BLaER1 treated with 17β-estradiol and CSF1 and Interleukin-3, amounts not matched to agents 10 nM and 100 nM (cell line): Measurements from ENCODE around the gene COBL.

Experiments
- H3K27ac ChIP-seq, 11 experiments: shearing (Covaris generic); formaldehyde crosslinking; 2 replicates each; pipeline ENCODE4 v1.8.1; 2022
- H3K27me3 ChIP-seq, 11 experiments: shearing (Covaris generic); formaldehyde crosslinking; 2 replicates each; pipeline ENCODE4 v1.8.1; 2022
- H3K36me3 ChIP-seq, 11 experiments: shearing (Covaris generic); formaldehyde crosslinking; 2 replicates each; pipeline ENCODE4 v1.8.1; 2022
- H3K4me1 ChIP-seq, 10 experiments: shearing (Covaris generic); formaldehyde crosslinking; 2 replicates each; pipeline ENCODE4 v1.8.1; 2022
- H3K4me2 ChIP-seq, 11 experiments: shearing (Covaris generic); formaldehyde crosslinking; 2 replicates each; pipeline ENCODE4 v1.8.1; 2022
- H3K4me3 ChIP-seq, 10 experiments: shearing (Covaris generic); formaldehyde crosslinking; 2 replicates each; pipeline ENCODE4 v1.8.1; 2022
- H3K9ac ChIP-seq, 11 experiments: shearing (Covaris generic); formaldehyde crosslinking; 2 replicates each; pipeline ENCODE4 v1.8.1; 2022
- H3K9me3 ChIP-seq, 11 experiments: shearing (Covaris generic); formaldehyde crosslinking; replicated peaks in 1 of 11; 2 replicates each; pipeline ENCODE4 v1.8.1; 2022
- H4K20me1 ChIP-seq, 11 experiments: shearing (Covaris generic); formaldehyde crosslinking; 2 replicates each; pipeline ENCODE4 v1.8.1; 2022
- Cebpa-rat ChIP-seq, 11 experiments: shearing (Covaris generic); IDR thresholded peaks; 2 replicates each; pipeline ENCODE4 v1.8.1; 2022

The COBL gene

DNA sequence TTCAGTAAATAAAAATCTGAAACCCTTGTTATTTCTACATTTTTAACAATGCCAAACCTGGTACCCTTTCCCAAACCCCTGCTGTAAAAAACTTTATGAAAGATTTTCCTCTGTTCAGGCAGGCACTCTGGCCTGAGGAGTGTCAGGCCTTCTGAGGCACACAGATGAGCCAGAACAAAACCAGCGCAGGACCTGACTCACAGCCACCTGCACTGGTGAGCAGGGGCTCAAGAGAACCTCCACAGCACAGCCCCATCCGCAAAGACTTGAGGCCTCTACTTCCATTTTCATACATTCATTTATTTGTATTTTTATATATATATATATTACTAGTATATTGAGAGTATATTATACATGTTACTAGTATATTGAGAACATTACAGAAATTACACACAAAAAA is 49.4 kb downstream of the COBL start:
- Histone ChIP-seq H3K27ac (no peak overlapping the region), H3K36me3 (no peaks in the 10 kb centered on the region), H3K9ac (no peak overlapping the region), H3K9me3 (no peaks in the 10 kb centered on the region), H3K27me3 (no peaks in the 10 kb centered on the region), H3K4me2 (no peak overlapping the region), H3K4me1 (no peaks in the 10 kb centered on the region), H4K20me1 (no peaks in the 10 kb centered on the region; a peak in 1 of 22 replicates), H3K4me3 (no peak overlapping the region)
- no peak for TF ChIP-seq Cebpa-rat (IDR thresholded peaks at IDR 0.05)

DNA sequence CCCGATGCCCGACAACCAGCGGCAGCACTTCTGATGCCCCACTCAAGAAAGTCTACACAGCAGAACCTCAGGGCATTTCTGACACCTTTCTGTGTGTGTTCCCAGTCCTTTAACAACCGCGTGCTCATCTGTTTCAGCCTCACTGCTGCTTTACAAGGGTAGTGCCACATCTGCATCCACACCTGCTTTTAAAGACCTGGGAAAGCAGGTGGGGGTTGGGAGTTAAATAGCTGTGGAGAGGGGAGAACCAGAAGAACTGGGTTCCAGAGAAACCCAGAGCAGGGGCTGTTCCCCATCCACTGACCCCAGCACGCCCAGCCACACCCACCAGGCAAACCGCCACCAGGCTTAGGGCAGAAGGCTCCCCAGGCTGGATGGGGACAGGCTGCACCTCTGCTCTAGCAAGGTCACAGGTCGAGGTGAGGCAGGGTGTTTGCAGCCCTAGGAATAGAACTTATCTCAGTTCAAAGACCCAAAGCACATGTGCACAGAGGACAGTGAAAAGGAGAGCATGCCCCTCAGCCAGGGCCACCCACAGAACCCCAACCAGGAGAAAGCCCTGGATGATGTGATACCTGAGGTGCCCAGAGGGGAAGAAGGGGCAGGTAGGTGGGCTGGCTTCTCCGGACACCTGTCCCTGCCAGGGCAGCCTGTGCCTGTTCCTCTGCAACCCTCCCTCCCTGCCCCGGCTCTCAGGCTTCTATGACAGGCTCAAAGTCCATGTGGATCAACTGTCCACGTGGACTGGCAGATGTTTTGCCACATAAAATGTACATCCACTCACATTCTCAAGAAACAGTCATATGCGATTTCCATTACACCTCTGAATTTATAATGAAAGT is 51.3 kb downstream of the COBL start:
- H4K20me1 ChIP-seq = no peaks in the 10 kb centered on the region
- H3K4me2 ChIP-seq = no peak overlapping the region
- no peaks in the 10 kb centered on the region for H3K27me3 ChIP-seq
- H3K36me3 ChIP-seq = no peaks in the 10 kb centered on the region
- TF ChIP-seq Cebpa-rat (IDR thresholded peaks at IDR 0.05) = no peak
- no peak overlapping the region for H3K4me3 ChIP-seq
- no peaks in the 10 kb centered on the region for H3K4me1 ChIP-seq
- H3K9ac ChIP-seq = no peak overlapping the region
- no peak overlapping the region for H3K27ac ChIP-seq
- no peaks in the 10 kb centered on the region for H3K9me3 ChIP-seq

DNA sequence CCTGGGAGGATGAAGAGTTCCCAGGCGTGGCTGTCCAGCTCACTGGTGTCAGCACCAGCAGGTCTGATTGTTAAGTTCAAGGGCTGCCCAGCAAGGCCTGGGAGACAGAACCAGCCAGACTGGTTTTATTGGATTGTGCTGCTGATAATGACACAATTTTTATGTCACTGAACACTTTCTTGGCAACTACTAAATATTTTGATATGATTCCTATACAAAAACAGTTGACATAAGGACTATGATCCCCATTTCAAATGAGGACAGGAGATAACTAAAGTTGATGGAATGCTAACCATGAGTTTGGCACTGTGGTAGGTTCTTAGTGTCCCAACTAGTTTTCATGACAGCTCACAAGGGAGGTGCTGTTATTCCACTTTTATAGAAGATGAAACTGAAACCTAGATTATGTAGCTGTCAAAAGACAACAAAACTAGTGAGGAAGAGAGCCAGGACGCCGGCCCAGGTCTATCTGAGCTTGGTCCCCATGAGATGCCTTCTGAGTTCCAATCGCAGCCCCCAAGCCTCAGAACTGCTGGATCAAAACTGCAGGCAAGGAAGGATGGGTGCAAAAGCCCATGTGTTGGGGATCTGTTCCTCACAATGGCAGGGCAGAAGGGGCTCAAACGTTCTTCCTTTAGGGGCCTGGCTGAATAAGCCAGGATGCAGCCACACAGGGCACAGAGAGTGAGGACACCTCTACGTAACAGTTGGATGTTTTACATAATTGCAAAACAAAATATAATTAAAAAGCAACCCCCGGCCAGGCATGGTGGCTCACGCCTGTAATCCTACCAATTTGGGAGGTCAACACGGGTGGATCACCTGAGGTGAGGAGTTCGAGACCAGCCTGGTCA is 52.8 kb downstream of the COBL start:
- H3K4me2 ChIP-seq = no peak overlapping the region
- H3K9me3 ChIP-seq = no peaks in the 10 kb centered on the region
- H3K9ac ChIP-seq = no peak overlapping the region
- no peak overlapping the region for H3K4me3 ChIP-seq
- no peaks in the 10 kb centered on the region for H3K4me1 ChIP-seq
- no peaks in the 10 kb centered on the region for H3K27me3 ChIP-seq
- H3K27ac ChIP-seq = no peak overlapping the region
- TF ChIP-seq Cebpa-rat (IDR thresholded peaks at IDR 0.05) = no peak
- H4K20me1 ChIP-seq = no peaks in the 10 kb centered on the region
- H3K36me3 ChIP-seq = no peaks in the 10 kb centered on the region

DNA sequence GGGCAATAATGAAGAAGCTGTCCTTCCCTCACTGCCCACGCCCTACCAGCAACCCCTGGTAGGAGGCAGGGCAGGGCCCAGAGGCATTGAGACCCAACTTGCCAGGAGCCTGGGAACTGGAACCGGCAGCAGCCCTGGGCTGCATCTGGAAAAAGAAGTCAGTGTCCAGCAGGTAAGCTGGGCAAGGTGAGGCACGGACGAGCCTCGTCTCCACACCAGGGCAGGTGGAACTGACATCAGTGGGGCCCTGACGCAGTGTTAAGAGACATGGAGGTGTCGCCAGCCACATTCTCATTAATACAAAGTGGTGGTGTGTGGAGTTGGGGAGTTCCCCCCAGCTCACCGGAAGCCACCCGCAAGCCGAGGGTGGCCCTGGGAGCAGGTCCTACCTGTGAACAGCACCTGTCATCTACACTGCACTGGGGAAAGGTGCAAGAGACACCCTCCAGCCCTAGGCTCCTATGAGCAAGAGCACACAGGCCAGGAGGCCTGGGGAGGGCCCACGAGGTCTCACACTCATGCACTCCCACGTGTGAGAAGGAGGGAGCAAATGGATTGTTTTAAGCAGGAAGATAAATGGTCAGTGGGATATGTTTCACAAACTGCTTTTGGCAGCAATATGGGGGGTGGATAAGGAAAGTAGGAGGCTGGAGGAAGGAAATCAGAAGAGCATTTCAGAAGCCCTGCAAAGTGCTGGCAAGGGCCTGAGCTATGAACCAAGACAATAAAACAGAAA is 53.6 kb downstream of the COBL start:
- Histone ChIP-seq H3K4me1 (no peaks in the 10 kb centered on the region), H3K27ac (no peak overlapping the region), H3K36me3 (no peaks in the 10 kb centered on the region), H4K20me1 (no peaks in the 10 kb centered on the region), H3K4me3 (no peak overlapping the region), H3K4me2 (no peak overlapping the region), H3K9me3 (no peaks in the 10 kb centered on the region), H3K27me3 (no peaks in the 10 kb centered on the region), H3K9ac (no peak overlapping the region)
- no peak for TF ChIP-seq Cebpa-rat (IDR thresholded peaks at IDR 0.05)

DNA sequence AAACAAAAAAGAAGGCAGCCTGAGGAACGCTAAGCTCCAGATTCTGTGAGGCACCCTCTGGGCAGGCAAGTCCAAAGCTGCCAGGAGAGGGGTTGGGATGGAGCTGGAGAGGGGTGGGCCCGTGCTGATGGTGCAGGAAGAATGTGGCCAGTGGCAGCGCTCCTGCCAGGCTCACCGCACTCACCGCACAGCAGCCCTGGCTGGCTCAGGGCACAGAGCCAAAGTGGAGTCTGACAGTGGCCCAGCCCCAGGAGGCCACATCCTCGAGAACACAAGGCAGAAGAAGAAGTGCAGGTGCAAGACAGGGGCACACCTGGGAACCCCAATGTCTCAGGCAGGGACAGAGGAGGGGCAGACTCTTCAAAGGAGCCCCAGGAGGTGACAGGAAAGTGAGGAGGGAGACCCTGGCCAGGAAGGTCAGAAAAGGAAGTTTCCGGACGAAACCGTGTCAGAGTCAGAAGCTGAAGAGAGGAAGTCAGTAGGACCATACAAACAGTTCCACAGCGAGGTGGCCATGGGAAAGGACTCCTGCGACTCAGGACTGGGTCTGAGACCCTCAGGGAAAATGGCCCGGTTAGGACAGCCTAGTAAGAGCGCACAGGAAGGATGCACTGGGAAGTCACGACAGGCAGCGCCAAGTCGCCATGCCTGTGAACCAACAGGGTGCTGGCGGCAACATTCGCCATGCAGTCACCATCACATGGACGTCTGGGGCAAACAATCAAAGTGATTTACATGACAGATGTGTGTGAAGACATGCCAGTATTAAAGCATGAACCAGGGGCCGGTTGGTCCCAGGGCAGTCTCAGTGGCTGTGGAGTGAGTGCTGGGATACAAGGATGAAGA is 54.4 kb downstream of the COBL start:
- Histone ChIP-seq H3K4me2 (no peak overlapping the region), H3K27me3 (no peaks in the 10 kb centered on the region)

DNA sequence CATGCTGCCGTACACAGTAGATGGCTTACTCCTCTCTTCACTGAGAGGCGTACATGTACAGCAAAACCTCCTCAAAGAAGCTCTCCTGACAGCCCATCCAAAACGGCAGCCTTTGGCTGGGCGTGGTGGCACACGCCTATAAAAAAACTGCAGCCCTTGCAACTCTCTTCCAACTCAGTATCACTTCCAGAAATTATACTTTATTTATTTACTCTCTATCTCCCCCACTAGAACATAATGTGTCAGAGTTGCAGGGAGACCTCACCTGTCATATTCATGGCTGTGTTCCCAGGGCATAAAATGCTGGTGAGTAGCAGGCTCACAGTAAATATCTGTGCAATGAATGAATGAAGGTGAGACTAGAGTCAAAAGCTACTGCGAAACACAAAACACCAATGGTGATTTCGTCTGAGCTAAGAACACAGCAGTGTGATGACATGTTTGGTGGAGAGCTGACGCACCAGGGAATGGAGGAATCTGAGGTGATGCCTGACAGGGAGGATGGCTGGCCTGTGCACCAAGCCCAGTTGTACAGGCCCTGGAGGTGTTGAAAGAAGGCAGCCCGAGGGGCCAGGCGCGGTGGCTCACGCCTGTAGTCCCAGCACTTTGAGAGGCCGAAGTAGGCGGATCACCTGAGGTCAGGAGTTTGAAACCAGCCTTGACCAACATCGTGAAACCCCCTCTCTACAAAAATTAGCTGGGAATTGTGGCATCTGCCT is 55.3 kb downstream of the COBL start:
- Histone ChIP-seq H3K36me3 (no peaks in the 10 kb centered on the region), H3K4me2 (no peak overlapping the region), H3K9ac (no peak overlapping the region), H3K9me3 (no peaks in the 10 kb centered on the region), H3K27me3 (no peaks in the 10 kb centered on the region), H3K4me3 (no peak overlapping the region), H3K4me1 (no peaks in the 10 kb centered on the region), H4K20me1 (no peaks in the 10 kb centered on the region), H3K27ac (no peak overlapping the region)
- no peak for TF ChIP-seq Cebpa-rat (IDR thresholded peaks at IDR 0.05)

More for the DNA sequence above, 54.4 kb downstream of the COBL start:
- Histone ChIP-seq H3K9ac (no peak overlapping the region), H3K4me3 (no peak overlapping the region), H3K27ac (no peak overlapping the region), H3K9me3 (no peaks in the 10 kb centered on the region), H3K36me3 (no peaks in the 10 kb centered on the region), H4K20me1 (no peaks in the 10 kb centered on the region), H3K4me1 (no peaks in the 10 kb centered on the region)
- no peak for TF ChIP-seq Cebpa-rat (IDR thresholded peaks at IDR 0.05)

DNA sequence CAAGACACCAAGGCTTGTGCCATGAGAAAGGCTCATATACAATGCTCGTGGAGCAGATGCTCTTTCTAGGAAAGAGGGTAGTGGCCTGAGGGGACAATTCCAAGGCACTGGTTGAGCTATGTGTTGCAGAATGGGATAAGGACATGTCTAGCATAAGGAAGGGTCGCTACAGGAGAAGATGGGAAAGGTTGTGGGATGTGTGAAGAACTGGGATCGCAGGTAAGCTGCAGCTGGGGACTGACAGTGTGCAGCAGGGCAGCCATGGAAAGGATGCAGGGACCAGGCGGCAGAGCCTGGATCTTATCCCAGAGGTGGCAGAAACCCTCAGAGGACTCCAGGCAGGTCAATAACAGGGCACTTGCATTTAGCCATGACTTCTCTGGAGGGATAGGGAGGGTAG is 56.1 kb downstream of the COBL start:
- Histone ChIP-seq H3K27ac (no peak overlapping the region), H3K9ac (no peak overlapping the region), H3K9me3 (no peaks in the 10 kb centered on the region), H3K36me3 (no peaks in the 10 kb centered on the region), H3K4me1 (no peaks in the 10 kb centered on the region), H3K4me3 (no peak overlapping the region), H3K27me3 (no peaks in the 10 kb centered on the region), H4K20me1 (no peaks in the 10 kb centered on the region), H3K4me2 (no peak overlapping the region)
- no peak for TF ChIP-seq Cebpa-rat (IDR thresholded peaks at IDR 0.05)

DNA sequence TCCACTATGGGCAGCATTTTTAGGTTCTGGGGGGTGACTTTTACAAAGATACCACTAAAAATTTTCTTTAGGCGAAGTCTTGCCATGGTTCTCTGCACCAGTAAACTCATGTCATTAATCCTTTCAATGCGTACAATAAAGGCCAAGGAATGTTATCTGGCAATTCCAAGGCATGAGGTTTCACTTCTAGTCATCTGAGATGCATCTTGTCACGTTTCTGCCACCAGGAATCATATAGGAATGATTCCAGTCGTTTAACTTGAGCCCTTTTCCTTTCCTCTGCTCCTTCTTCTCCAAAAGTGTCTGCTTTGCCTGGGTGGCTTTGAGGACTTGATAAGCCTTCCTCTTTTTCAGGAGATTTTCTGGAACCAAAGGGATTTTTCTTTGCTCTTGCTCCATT is 56.8 kb downstream of the COBL start:
- Histone ChIP-seq H3K36me3 (no peaks in the 10 kb centered on the region), H3K9me3 (no peaks in the 10 kb centered on the region), H3K4me1 (no peaks in the 10 kb centered on the region), H3K9ac (no peak overlapping the region), H4K20me1 (no peaks in the 10 kb centered on the region), H3K4me3 (no peak overlapping the region), H3K27me3 (no peaks in the 10 kb centered on the region), H3K4me2 (no peak overlapping the region), H3K27ac (no peak overlapping the region)
- no peak for TF ChIP-seq Cebpa-rat (IDR thresholded peaks at IDR 0.05)
